ENCODE measurements around the gene SUSD4.

DNA sequence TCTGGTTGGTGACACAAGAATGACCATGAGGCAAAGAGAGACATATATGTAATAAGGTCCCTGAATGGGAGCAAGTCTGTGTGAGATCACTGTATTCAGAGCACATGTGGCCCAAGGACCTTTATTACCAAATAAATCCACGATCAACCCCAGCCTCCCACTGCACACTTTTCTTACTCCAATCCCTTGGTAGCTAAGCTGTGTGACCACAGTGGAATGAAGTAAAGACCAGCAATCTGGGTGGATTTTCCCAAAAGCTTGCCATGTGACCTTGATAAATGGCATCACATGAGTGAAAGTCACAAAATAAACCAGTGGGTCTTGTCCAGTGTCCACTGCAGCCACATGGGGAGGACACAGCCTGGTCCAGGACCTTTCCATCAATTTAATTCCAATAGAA lies 184.2 kb downstream of the SUSD4 start:
- TF ChIP-seq, protein P1, sequence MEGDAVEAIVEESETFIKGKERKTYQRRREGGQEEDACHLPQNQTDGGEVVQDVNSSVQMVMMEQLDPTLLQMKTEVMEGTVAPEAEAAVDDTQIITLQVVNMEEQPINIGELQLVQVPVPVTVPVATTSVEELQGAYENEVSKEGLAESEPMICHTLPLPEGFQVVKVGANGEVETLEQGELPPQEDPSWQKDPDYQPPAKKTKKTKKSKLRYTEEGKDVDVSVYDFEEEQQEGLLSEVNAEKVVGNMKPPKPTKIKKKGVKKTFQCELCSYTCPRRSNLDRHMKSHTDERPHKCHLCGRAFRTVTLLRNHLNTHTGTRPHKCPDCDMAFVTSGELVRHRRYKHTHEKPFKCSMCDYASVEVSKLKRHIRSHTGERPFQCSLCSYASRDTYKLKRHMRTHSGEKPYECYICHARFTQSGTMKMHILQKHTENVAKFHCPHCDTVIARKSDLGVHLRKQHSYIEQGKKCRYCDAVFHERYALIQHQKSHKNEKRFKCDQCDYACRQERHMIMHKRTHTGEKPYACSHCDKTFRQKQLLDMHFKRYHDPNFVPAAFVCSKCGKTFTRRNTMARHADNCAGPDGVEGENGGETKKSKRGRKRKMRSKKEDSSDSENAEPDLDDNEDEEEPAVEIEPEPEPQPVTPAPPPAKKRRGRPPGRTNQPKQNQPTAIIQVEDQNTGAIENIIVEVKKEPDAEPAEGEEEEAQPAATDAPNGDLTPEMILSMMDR (conservative IDR thresholded peaks at IDR 0.05; ENCODE audit: low read length), result no peak
- TF ChIP-seq EZH2phosphoT487 (IDR thresholded peaks at IDR 0.05; ENCODE audit: borderline replicate concordance), result no peak
